ENCODE measurements around the gene TPRG1.
A peak's percentile ranks its signal among the peaks of the same experiment; 100 is the strongest.

TPRG1 gene

GRCh38 chr3:189171707-189172106 lies at the start of gene TPRG1:
TSS of gene TPRG1 (plus strand) at chr3:189171971. CDS start at chr3:189207385, 35,414 bp downstream.
- DNase-seq = no peak

- DNase-seq = no peak
These were observed 49.7 kb upstream of the TPRG1 start for GRCh38 chr3:189122110-189122509.

GRCh38 chr3:189122526-189123205 lies 49.1 kb upstream of the TPRG1 start:
- DNase-seq = no peak

- DNase-seq = no peak
These were observed 48.0 kb upstream of the TPRG1 start for GRCh38 chr3:189123595-189124387.

- DNase-seq = no peak
These were observed 39.5 kb upstream of the TPRG1 start for GRCh38 chr3:189132231-189132671.

GRCh38 chr3:189132839-189133238 lies 38.9 kb upstream of the TPRG1 start:
- DNase-seq = no peak

- DNase-seq = no peak
These were observed 38.0 kb upstream of the TPRG1 start for GRCh38 chr3:189133768-189134167.

GRCh38 chr3:189137416-189137815 lies 34.4 kb upstream of the TPRG1 start:
- DNase-seq = peak; percentile 32

GRCh38 chr3:189138901-189139610 lies 32.7 kb upstream of the TPRG1 start:
- peak; percentile 37 for DNase-seq

- peak; percentile 53 for DNase-seq
These were observed 32.2 kb upstream of the TPRG1 start for GRCh38 chr3:189139611-189139940.

GRCh38 chr3:189142527-189142926 lies 29.2 kb upstream of the TPRG1 start:
- no peak for DNase-seq

GRCh38 chr3:189143321-189143720 lies 28.4 kb upstream of the TPRG1 start:
- no peak for DNase-seq

GRCh38 chr3:189143771-189144170 lies 28.0 kb upstream of the TPRG1 start:
- no peak for DNase-seq

- DNase-seq = no peak
These were observed 27.1 kb upstream of the TPRG1 start for GRCh38 chr3:189144645-189145044.

GRCh38 chr3:189146848-189147247 lies 24.9 kb upstream of the TPRG1 start:
- DNase-seq = no peak

- peak; percentile 88 for DNase-seq
These were observed 23.7 kb upstream of the TPRG1 start for GRCh38 chr3:189148081-189148507.

GRCh38 chr3:189149203-189149602 lies 22.6 kb upstream of the TPRG1 start:
- no peak for DNase-seq

GRCh38 chr3:189157232-189158007 lies 14.4 kb upstream of the TPRG1 start:
- DNase-seq = no peak

- no peak for DNase-seq
These were observed 13.7 kb upstream of the TPRG1 start for GRCh38 chr3:189158034-189158433.

GRCh38 chr3:189160519-189161309 lies 11.1 kb upstream of the TPRG1 start:
- no peak for DNase-seq

- DNase-seq = no peak
These were observed 6.6 kb upstream of the TPRG1 start for GRCh38 chr3:189165092-189165612.

GRCh38 chr3:189166321-189166720 lies 5.5 kb upstream of the TPRG1 start:
- no peak for DNase-seq
